Measurements from ENCODE around the gene SLC12A7. TPM values are rescaled to one million over a fixed set of nuclear protein-coding genes. Genes with fewer than 3 reads are reported as not detected.
"Not testable (repeated sequence)": the region's sequence is repeated elsewhere in the genome, so short reads cannot be mapped to it uniquely, and the experiment has no call there.

Gene SLC12A7
- total RNA-seq, 1 donor from 2014 or later = 80.8 TPM

- no peak for DNase-seq (ENCODE audit: low spot score, unreplicated experiment)
- Mint-ChIP-seq H3K27ac (no peak overlapping the region), H3K4me3 (ENCODE audit: low read depth) (no peak overlapping the region), H3K4me1 (ENCODE audit: low read depth) (peaks cover 29% of the 10 kb centered on the region), H3K27me3 (no peaks in the 10 kb centered on the region), H3K9me3 (ENCODE audit: low read depth) (no peaks in the 10 kb centered on the region), H3K36me3 (ENCODE audit: insufficient read depth) (no peaks in the 10 kb centered on the region)
- no peak for TF ChIP-seq CTCF (IDR thresholded peaks at IDR 0.05; ENCODE audit: unreplicated experiment)
These were observed 11.8 kb downstream of the SLC12A7 start for GRCh38 chr5:1099926-1100663.

- Mint-ChIP-seq H3K9me3 (ENCODE audit: low read depth) (no peaks in the 10 kb centered on the region), H3K36me3 (ENCODE audit: insufficient read depth) (peaks cover 1% of the 10 kb centered on the region), H3K4me3 (ENCODE audit: low read depth) (no peak overlapping the region), H3K27me3 (no peaks in the 10 kb centered on the region), H3K27ac (no peak overlapping the region), H3K4me1 (ENCODE audit: low read depth) (peaks cover 29% of the 10 kb centered on the region)
- DNase-seq (ENCODE audit: low spot score, unreplicated experiment) = no peak
- no peak for TF ChIP-seq CTCF (IDR thresholded peaks at IDR 0.05; ENCODE audit: unreplicated experiment)
These were observed 12.8 kb downstream of the SLC12A7 start for GRCh38 chr5:1098986-1099597.

- not testable (repeated sequence) for H3K4me3 Mint-ChIP-seq (ENCODE audit: low read depth); H3K9me3 Mint-ChIP-seq (ENCODE audit: low read depth); H3K36me3 Mint-ChIP-seq (ENCODE audit: insufficient read depth); H3K27ac Mint-ChIP-seq; DNase-seq (ENCODE audit: low spot score, unreplicated experiment); H3K27me3 Mint-ChIP-seq
- peaks cover 22% of the 10 kb centered on the region for H3K4me1 Mint-ChIP-seq (ENCODE audit: low read depth)
These were observed 13.9 kb downstream of the SLC12A7 start for GRCh38 chr5:1097988-1098385.

GRCh38 chr5:1097381-1097987 lies 14.4 kb downstream of the SLC12A7 start:
- Mint-ChIP-seq H3K9me3 (ENCODE audit: low read depth) (no peaks in the 10 kb centered on the region), H3K4me3 (ENCODE audit: low read depth) (peak overlapping the region; percentile 46), H3K4me1 (ENCODE audit: low read depth) (peaks cover 22% of the 10 kb centered on the region), H3K36me3 (ENCODE audit: insufficient read depth) (peaks cover 4% of the 10 kb centered on the region), H3K27me3 (no peaks in the 10 kb centered on the region), H3K27ac (peak overlapping the region; percentile 12)
- no peak for TF ChIP-seq CTCF (IDR thresholded peaks at IDR 0.05; ENCODE audit: unreplicated experiment)
- DNase-seq (ENCODE audit: low spot score, unreplicated experiment) = no peak

GRCh38 chr5:1096838-1097237 lies 15.0 kb downstream of the SLC12A7 start:
- Mint-ChIP-seq H3K4me3 (ENCODE audit: low read depth) (no peak overlapping the region), H3K9me3 (ENCODE audit: low read depth) (no peaks in the 10 kb centered on the region), H3K27me3 (no peaks in the 10 kb centered on the region), H3K4me1 (ENCODE audit: low read depth) (peaks cover 16% of the 10 kb centered on the region), H3K36me3 (ENCODE audit: insufficient read depth) (peaks cover 5% of the 10 kb centered on the region), H3K27ac (no peak overlapping the region)
- no peak for TF ChIP-seq CTCF (IDR thresholded peaks at IDR 0.05; ENCODE audit: unreplicated experiment)
- no peak for DNase-seq (ENCODE audit: low spot score, unreplicated experiment)
